ENCODE results near the gene NONO. TPM values are rescaled to one million over a fixed set of nuclear protein-coding genes. Genes with fewer than 3 reads are reported as not detected.

Gene NONO
- total RNA-seq, 1 experiment from 2014 or later: 514 TPM

DNA sequence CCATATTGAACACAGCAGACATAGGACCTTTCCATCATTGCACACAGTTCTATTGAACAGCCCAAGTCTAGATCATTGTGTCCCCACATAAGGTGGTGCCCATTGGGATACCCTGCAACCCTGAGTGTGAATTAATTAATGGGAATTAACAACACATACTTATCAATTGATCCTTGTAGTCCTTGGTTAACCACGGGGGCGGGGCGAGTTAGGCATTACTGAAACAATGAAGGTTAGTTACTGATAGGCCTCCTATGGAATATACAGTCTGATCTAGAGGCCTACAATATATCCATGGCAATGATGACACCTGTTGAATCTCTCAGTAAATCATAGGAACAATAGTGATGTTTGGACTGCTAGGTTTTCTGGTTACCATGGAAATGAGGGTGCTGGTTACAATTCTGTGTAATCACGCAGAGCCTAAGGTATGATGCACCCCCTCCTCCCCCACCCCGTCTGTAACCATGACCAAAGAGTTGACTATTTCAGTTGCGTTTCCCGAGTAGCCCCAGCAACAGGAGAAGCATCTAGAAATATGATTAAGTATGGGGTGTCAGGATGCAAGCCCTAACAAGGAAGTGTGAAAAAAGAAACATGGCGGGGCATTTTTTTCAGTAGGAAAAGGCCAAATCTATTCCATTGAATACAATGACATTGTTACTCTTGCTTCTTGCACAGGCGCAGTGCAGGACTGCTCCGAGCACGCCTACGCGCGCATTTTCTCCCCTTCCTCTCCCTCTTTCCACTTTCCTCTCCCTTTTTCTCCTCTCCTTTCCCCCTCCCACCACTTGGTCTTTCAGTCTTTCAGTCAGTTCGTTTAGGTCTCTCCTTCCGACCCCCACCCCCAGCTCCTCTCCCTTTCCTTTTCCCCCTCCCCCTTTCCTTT lies 677 bp upstream of the NONO start:
- ChIA-PET POLR2A (ENCODE audit: unreplicated experiment) (interaction anchor here (0.5 to 1.2 kb wide), 7 partner anchors 9 to 257 kb away, joined by 3 to 17 read pairs (median 6); partner anchors contain the start of genes TAF1 and ZMYM3), CTCF (interaction anchor here (0.6 to 1.3 kb wide), 4 partner anchors 12 to 164 kb away, joined by 3 to 4 read pairs (median 4); partner anchors contain the start of genes MED12 and TAF1)
- Histone ChIP-seq H3K4me2 (ENCODE audit: low read length) (peak overlapping the region; percentile 76), H3K4me3 (ENCODE audit: low read length) (peak overlapping the region; percentile 94), H3K4me1 (ENCODE audit: insufficient read depth, low read length) (peaks cover 7% of the 10 kb centered on the region), H3K9me3 (ENCODE audit: low read length) (no peaks in the 10 kb centered on the region), H3K27ac (ENCODE audit: low read length) (peak overlapping the region; percentile 74), H4K20me1 (ENCODE audit: low read length) (peaks cover 25% of the 10 kb centered on the region), H3K79me2 (ENCODE audit: low read length) (peaks cover 43% of the 10 kb centered on the region), H2AFZ (ENCODE audit: low read length) (peak overlapping the region; percentile 68), H3K27me3 (ENCODE audit: low read length) (no peaks in the 10 kb centered on the region), H3K36me3 (ENCODE audit: low read depth, low read length) (peaks cover 19% of the 10 kb centered on the region), H3K9ac (ENCODE audit: low read length) (peak overlapping the region; percentile 98), H3F3A (ENCODE audit: low read length, unreplicated experiment) (no peaks in the 10 kb centered on the region), H3K9me2 (replicated peaks; ENCODE audit: low read length) (0 out of 2 replicates have a peak, but pooled peaks cover 2% of the 10 kb centered on the region)
- ATAC-seq (peak; percentile 70), DNase-seq (no peak)
- BruUV-seq (replicated peaks): no TSS peak
- TF ChIP-seq EZH2 (IDR thresholded peaks at IDR 0.05; ENCODE audit: low read length, unreplicated experiment): no peak
- no peak for TF ChIP-seq EZH2phosphoT487 (IDR thresholded peaks at IDR 0.05; ENCODE audit: borderline replicate concordance, low read length)
- TF ChIP-seq, protein P1, sequence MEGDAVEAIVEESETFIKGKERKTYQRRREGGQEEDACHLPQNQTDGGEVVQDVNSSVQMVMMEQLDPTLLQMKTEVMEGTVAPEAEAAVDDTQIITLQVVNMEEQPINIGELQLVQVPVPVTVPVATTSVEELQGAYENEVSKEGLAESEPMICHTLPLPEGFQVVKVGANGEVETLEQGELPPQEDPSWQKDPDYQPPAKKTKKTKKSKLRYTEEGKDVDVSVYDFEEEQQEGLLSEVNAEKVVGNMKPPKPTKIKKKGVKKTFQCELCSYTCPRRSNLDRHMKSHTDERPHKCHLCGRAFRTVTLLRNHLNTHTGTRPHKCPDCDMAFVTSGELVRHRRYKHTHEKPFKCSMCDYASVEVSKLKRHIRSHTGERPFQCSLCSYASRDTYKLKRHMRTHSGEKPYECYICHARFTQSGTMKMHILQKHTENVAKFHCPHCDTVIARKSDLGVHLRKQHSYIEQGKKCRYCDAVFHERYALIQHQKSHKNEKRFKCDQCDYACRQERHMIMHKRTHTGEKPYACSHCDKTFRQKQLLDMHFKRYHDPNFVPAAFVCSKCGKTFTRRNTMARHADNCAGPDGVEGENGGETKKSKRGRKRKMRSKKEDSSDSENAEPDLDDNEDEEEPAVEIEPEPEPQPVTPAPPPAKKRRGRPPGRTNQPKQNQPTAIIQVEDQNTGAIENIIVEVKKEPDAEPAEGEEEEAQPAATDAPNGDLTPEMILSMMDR (conservative IDR thresholded peaks at IDR 0.05; ENCODE audit: low read depth, low read length): no peak
- intact Hi-C loops (cut with micrococcal nuclease): loop anchor here (1.0 to 10.0 kb wide), 2 partner anchors 28 to 98 kb away; partner anchors contain the start of gene ZMYM3

DNA sequence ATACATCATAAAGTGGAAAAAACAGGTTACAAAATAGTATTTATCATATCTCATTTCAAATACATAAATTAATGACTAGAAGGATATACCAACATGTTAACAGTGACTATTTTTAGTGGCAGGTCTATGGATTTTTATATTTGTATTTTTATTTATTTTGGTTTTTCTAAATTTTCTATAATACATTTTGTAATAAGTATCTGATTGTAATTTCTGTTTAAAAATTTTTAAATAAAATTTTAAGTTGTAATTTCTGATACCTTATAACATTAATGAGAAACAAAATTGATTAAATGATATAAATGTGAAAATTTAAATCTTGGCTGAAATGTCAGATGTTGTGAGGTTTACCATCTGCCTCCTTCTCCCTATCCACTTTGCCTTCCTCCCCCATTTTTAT lies 2.5 kb downstream of the NONO start:
- H4K20me1 ChIP-seq (ENCODE audit: low read length): peaks cover 37% of the 10 kb centered on the region

More for the DNA sequence above, 2.5 kb downstream of the NONO start:
- TF ChIP-seq, protein P1 (conservative IDR thresholded peaks at IDR 0.05; ENCODE audit: low read depth, low read length): no peak
- TF ChIP-seq EZH2phosphoT487 (IDR thresholded peaks at IDR 0.05; ENCODE audit: borderline replicate concordance, low read length) (no peak), EZH2 (IDR thresholded peaks at IDR 0.05; ENCODE audit: low read length, unreplicated experiment) (no peak)
- peak overlapping the region; percentile 98; the same call in 1 of the 2 replicates for H3K9ac ChIP-seq (ENCODE audit: low read length)
- intact Hi-C loops (cut with micrococcal nuclease): loop anchor here (2.0 to 10.0 kb wide), 2 partner anchors 81 to 101 kb away; partner anchors contain the start of gene TAF1
- no peaks in the 10 kb centered on the region for H3K27me3 ChIP-seq (ENCODE audit: low read length)
- no peaks in the 10 kb centered on the region for H3F3A ChIP-seq (ENCODE audit: low read length, unreplicated experiment)
- no peak overlapping the region for H2AFZ ChIP-seq (ENCODE audit: low read length)
- H3K4me1 ChIP-seq (ENCODE audit: insufficient read depth, low read length): peaks cover 7% of the 10 kb centered on the region
- ATAC-seq (no peak), DNase-seq (no peak)
- ChIA-PET CTCF (no interaction called here), POLR2A (ENCODE audit: unreplicated experiment) (no interaction called here)
- H3K79me2 ChIP-seq (ENCODE audit: low read length): peaks cover 73% of the 10 kb centered on the region
- BruUV-seq (replicated peaks): no TSS peak
- H3K4me2 ChIP-seq (ENCODE audit: low read length): peak overlapping the region; percentile 99
- H3K4me3 ChIP-seq (ENCODE audit: low read length): peak overlapping the region; percentile 94
- peaks cover 29% of the 10 kb centered on the region for H3K36me3 ChIP-seq (ENCODE audit: low read depth, low read length)
- no peak overlapping the region for H3K27ac ChIP-seq (ENCODE audit: low read length)
- 0 out of 2 replicates have a peak, but pooled peaks cover 2% of the 10 kb centered on the region for H3K9me2 ChIP-seq (replicated peaks; ENCODE audit: low read length)
- H3K9me3 ChIP-seq (ENCODE audit: low read length): no peaks in the 10 kb centered on the region

Data from PC-3 (cell line).